Heart left ventricle (tissue), 16 donors: ENCODE data around the gene RFNG. TPM values are rescaled to one million over a fixed set of nuclear protein-coding genes. Genes with fewer than 3 reads are reported as not detected.

Experiments used
- ATAC-seq, 4 donors: fragments of 200-7000 bp; cut with Tn5 transposase; one replicate each; pipeline ENCODE4 v1.9.1; 2020 to 2022; ENCODE audit warnings: moderate library complexity in 4 of 4, mild to moderate bottlenecking in 3 of 4, moderate number of reproducible peaks in 1 of 4
- DNase-seq, 5 donors: peaks; one replicate each; pipeline ENCODE4 v3.0.0-alpha.2; 2020
- H3K27ac ChIP-seq, 12 donors: fragments of 200-600 bp; sonication (generic) in 4 of 12; one replicate each; pipeline versions ENCODE4 v1.5.0 to v1.8.0; 2016 to 2022; ENCODE audit warnings: mild to moderate bottlenecking in 2 of 12
- H3K27me3 ChIP-seq, 9 donors: fragments of 200-600 bp; sonication (generic) in 2 of 9; one replicate each; pipeline versions ENCODE4 v1.5.1 to v1.8.0; 2016 to 2022; ENCODE audit warnings: mild to moderate bottlenecking in 3 of 9
- H3K36me3 ChIP-seq, 9 donors: fragments of 200-600 bp; sonication (generic) in 2 of 9; one replicate each; pipeline versions ENCODE4 v1.5.0 to v1.8.0; 2018 to 2022; ENCODE audit warnings: mild to moderate bottlenecking in 2 of 9
- H3K4me1 ChIP-seq, 12 donors: fragments of 200-600 bp; sonication (generic) in 4 of 12; one replicate each; pipeline versions ENCODE4 v1.5.0 to v1.8.0; 2016 to 2022; ENCODE audit warnings: mild to moderate bottlenecking in 3 of 12
- H3K4me3 ChIP-seq, 12 donors: fragments of 200-600 bp; sonication (generic) in 4 of 12; one replicate each; pipeline versions ENCODE4 v1.5.0 to v1.8.0; 2017 to 2022; ENCODE audit warnings: mild to moderate bottlenecking in 9 of 12, moderate library complexity in 4 of 12
- H3K9me3 ChIP-seq, 12 donors: fragments of 200-600 bp; sonication (generic) in 4 of 12; one replicate each; pipeline versions ENCODE4 v1.5.0 to v1.8.0; 2016 to 2022; ENCODE audit warnings: mild to moderate bottlenecking in 1 of 12
- POLR2A ChIP-seq, 2 donors: fragments of 450-650 bp; IDR thresholded peaks; one replicate each; pipeline ENCODE4 v1.6.1; 2017; ENCODE audit warnings: antibody characterized with exemption in 2 of 2, mild to moderate bottlenecking in 2 of 2, moderate library complexity in 2 of 2
- WGBS, 4 donors: extraction: QIAGEN DNeasy Blood & Tissue Kit in 2 of 4; methylation state at CpG; one replicate each; pipeline versions ENCODE4 v1.1.5 to v1.1.7; 2013 to 2018; 5-methylcytosine and 5-hydroxymethylcytosine counted together
- intact Hi-C, 10 donors: fragments of 100-400 bp; cut with DNase I; formaldehyde crosslinking; loops; one replicate each; pipeline versions ENCODE4 v1.11.1 to v1.14.2; 2022
- polyA plus RNA-seq, 2 donors: library from polyadenylated mRNA; stranded (reverse); fragments of 200-250 nt; gene quantifications; one replicate each; pipeline ENCODE4 v1.2.3, GENCODE V29; 2013
- total RNA-seq, 9 donors: library from RNA; depleted of rRNA in 2 of 9; stranded (reverse); fragments of >200 nt in 2 of 9; fragmentation: NEBNext Ultra II Directional in 3 of 9; extraction: Animal tissue kit (Norgen Biotek cat#: 25700) in 3 of 9; gene quantifications; one replicate each; pipeline versions ENCODE4 v1.1.0 to v1.2.4, GENCODE V29; 2016 to 2023
- TF ChIP-seq, protein P1 (sequence below), 12 donors: fragments of 200-600 bp; sonication (generic) in 4 of 12; IDR thresholded peaks; one replicate each; pipeline versions ENCODE4 v1.5.0 to v1.8.0; 2018 to 2022; ENCODE audit warnings: antibody characterized with exemption in 12 of 12, mild to moderate bottlenecking in 5 of 12
- donor health status: ischemic (EF 13 %, LVEDD 7.1; RV severe dilation, severe dysfunction).
- donor health status: healthy with polysubstance abuse.
- donor health status: DM: no; HTN: yes; CAD: no.
- donor health status: DM: no; HTN: no; CAD: no.
- donor health status: ischemic (EF 25% LVEDD 6.9; RV normal size, moderate dysfunction).
- donor health status: ischemic (EF 25% LVEDD 5.7; RV mildly dilated, moderate dysfunction).
- donor health status: healthy.
- donor health status: DM: yes; HTN: yes; CAD: no.
- donor health status: ischemic (EF 35%, LVEDD 5.7; RV mildly dilated, moderate dysfunction).
- donor health status: nonischemic (EF 11% LVEDD 7.7; RV severe dilation, severe dysfunction).
- donor health status: DM: yes; HTN: yes; CAD: no.
- donor health status: PGD.
- donor health status: ischemic (EF 29% LVEDD 5.4; RV normal size, mild dysfunction).
- donor health status: nonischemic (EF 23%, LVEDD 6.1; RV moderate dilation, normal function).

The RFNG gene
- total and polyA plus RNA-seq, 11 donors: 16.4 to 30.6 (median 21.2) TPM

DNA sequence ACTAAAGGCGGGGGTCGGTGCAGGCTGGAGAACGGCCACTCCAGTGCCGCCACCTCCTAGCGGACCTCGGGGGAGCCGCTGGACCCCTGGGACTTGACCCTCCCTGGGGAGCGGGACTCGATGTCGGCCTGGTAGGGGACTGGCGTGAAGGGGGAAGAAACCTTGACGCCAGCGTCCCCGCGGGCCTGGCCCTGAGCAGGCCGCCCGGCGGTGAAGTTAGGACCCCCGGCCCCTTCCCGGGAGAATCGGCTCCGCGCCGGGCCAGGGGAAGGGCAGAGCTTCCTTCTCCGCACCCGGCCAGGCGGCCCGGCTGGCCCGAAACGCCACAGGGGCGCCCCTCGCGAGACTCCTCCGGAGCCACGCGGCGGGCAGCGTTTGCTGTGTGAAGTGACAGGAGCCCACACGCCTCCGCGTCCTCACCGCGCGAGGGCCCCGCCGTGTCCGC lies 13.6 kb upstream of the RFNG start:
- Histone ChIP-seq H3K4me1 (peaks cover 0 to 27% (median 19%) of the 10 kb centered on the region in 12 donors), H3K36me3 (peaks cover 0 to 37% (median 23%) of the 10 kb centered on the region in 9 donors), H3K9me3 (no peaks in the 10 kb centered on the region), H3K4me3 (peak overlapping the region; percentile 78 to 98 (median 93)), H3K27ac (peak overlapping the region; percentile 52 to 93 (median 86)), H3K27me3 (no peaks in the 10 kb centered on the region)
- TF ChIP-seq POLR2A (IDR thresholded peaks at IDR 0.05): no peak
- WGBS, 4 donors: 0 to 2% (median 1%) methylated on average over 6 to 47 of the region's 47 CpGs
- ATAC-seq: peak in 2 of 4 donors; percentile 2 to 4
- intact Hi-C loops: loop anchor here in 1 of 10 donors (2.0 kb wide), 1 partner anchor 34 kb away; the partner anchor contains the start of gene FASN
- DNase-seq: peak in 2 of 5 donors; percentile 33 to 67

DNA sequence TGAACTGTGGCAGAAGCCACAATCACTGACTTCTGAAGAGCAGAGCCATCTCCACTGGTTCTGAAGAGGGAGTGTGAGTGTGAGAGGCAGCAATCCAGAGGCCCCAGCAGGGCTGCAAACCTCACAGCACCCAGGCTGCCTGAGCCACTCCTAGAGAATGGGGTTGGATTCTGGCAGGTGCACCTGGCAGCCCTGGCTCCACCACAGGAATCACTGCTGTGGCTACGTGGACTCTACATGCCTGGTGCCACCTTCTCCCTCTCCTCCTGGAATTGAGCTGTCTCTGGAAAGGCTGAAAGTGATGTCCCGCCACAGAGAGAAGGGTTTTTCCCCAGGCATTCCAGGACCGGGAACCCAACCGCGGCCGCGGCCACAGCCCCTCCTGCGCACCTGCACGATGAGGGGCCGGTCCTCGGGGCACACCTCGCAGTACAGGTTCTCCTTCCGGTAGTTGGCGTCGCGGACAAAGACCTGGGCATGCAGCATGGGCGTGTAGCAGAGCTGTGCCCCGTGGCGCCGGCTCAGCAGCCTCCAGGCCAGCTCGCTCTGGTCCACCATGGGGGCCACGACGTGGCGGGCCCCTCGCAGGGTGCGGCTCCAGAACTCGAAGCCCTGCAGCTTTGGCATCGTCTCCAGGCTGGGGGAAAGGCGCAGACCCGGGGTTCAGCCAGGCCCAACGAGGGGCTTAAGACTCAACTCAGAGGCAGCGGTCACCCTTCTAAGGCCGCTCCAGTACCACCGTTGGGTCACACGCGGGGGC lies 13.0 kb upstream of the RFNG start:
- Histone ChIP-seq H3K9me3 (no peaks in the 10 kb centered on the region), H3K27me3 (no peaks in the 10 kb centered on the region), H3K4me3 (peak overlapping the region; percentile 78 to 98 (median 93)), H3K27ac (peak overlapping the region in 8 of 12 donors; percentile 75 to 93 (median 88)), H3K36me3 (peaks cover 0 to 43% (median 29%) of the 10 kb centered on the region in 9 donors), H3K4me1 (peaks cover 0 to 27% (median 19%) of the 10 kb centered on the region in 12 donors)
- intact Hi-C loops: loop anchor here in 1 of 10 donors (2.0 kb wide), 1 partner anchor 34 kb away; the partner anchor contains the start of gene FASN
- WGBS, 4 donors: 36 to 65% (median 41%) methylated on average over 12 to 36 of the region's 36 CpGs
- DNase-seq: peak in 3 of 5 donors; percentile 24 to 61 (median 24)
- TF ChIP-seq, protein P1, sequence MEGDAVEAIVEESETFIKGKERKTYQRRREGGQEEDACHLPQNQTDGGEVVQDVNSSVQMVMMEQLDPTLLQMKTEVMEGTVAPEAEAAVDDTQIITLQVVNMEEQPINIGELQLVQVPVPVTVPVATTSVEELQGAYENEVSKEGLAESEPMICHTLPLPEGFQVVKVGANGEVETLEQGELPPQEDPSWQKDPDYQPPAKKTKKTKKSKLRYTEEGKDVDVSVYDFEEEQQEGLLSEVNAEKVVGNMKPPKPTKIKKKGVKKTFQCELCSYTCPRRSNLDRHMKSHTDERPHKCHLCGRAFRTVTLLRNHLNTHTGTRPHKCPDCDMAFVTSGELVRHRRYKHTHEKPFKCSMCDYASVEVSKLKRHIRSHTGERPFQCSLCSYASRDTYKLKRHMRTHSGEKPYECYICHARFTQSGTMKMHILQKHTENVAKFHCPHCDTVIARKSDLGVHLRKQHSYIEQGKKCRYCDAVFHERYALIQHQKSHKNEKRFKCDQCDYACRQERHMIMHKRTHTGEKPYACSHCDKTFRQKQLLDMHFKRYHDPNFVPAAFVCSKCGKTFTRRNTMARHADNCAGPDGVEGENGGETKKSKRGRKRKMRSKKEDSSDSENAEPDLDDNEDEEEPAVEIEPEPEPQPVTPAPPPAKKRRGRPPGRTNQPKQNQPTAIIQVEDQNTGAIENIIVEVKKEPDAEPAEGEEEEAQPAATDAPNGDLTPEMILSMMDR (IDR thresholded peaks at IDR 0.05): no peak
- no peak for TF ChIP-seq POLR2A (IDR thresholded peaks at IDR 0.05)
- ATAC-seq: peak in 2 of 4 donors; percentile 2 to 4

- H3K9me3 ChIP-seq: no peaks in the 10 kb centered on the region
- H3K4me1 ChIP-seq: peaks cover 0 to 27% (median 19%) of the 10 kb centered on the region in 12 donors
- peak in 3 of 5 donors; percentile 18 to 54 (median 18) for DNase-seq
- peaks cover 0 to 52% (median 36%) of the 10 kb centered on the region in 9 donors for H3K36me3 ChIP-seq
- TF ChIP-seq, protein P1 (IDR thresholded peaks at IDR 0.05): no peak
- TF ChIP-seq POLR2A (IDR thresholded peaks at IDR 0.05): no peak
- no peak for ATAC-seq
- H3K27me3 ChIP-seq: no peaks in the 10 kb centered on the region
- WGBS, 4 donors: 81 to 85% (median 82%) methylated on average over 15 to 20 of the region's 20 CpGs
- H3K4me3 ChIP-seq: peak overlapping the region in 4 of 12 donors; percentile 93 to 95 (median 94)
- intact Hi-C loops: loop anchor here in 1 of 10 donors (2.0 kb wide), 1 partner anchor 35 kb away; the partner anchor contains the start of gene FASN
- no peak overlapping the region for H3K27ac ChIP-seq
These were observed 12.1 kb upstream of the RFNG start for GRCh38 chr17:82063424-82064415.

DNA sequence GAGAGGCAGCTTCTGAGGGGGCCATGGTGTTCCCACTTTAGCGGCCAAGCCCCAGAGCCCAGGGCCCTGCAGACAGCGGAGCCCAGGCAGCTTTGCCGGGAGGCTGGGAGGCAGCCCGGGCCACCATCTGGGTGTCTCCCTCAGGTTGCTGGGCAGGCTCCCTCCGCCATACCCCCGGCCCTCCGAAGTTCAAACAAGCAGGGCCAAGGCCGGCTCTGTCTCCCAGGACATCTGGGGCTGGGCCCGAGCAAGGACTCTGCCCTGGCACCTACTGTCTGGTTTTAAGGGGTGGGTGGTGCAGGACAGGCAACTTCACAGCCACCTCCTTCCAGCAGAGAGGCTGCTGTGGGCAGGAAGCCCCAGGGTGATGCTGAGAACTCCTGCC lies 11.4 kb upstream of the RFNG start:
- peak in 1 of 5 donors; percentile 44 for DNase-seq
- Histone ChIP-seq H3K9me3 (no peaks in the 10 kb centered on the region), H3K4me3 (no peak overlapping the region), H3K27ac (no peak overlapping the region), H3K4me1 (peaks cover 0 to 27% (median 19%) of the 10 kb centered on the region in 12 donors), H3K36me3 (peaks cover 0 to 59% (median 44%) of the 10 kb centered on the region in 9 donors), H3K27me3 (no peaks in the 10 kb centered on the region)
- 91 to 94% (median 93%) methylated on average over 5 to 9 of the region's 9 CpGs for WGBS, 4 donors
- TF ChIP-seq POLR2A (IDR thresholded peaks at IDR 0.05): no peak
- TF ChIP-seq, protein P1 (IDR thresholded peaks at IDR 0.05): no peak
- no peak for ATAC-seq
- intact Hi-C loops: no loop called here
